ENCODE measurements around the gene PRSS2. TPM values are rescaled to one million over a fixed set of nuclear protein-coding genes. Genes with fewer than 3 reads are reported as not detected.
A peak's percentile ranks its signal among the peaks of the same experiment; 100 is the strongest.

The PRSS2 gene
- total RNA-seq, 3 donors from 2014 or later (not counting 1 experiment from before 2014, with no cell fraction given): not detected

DNA sequence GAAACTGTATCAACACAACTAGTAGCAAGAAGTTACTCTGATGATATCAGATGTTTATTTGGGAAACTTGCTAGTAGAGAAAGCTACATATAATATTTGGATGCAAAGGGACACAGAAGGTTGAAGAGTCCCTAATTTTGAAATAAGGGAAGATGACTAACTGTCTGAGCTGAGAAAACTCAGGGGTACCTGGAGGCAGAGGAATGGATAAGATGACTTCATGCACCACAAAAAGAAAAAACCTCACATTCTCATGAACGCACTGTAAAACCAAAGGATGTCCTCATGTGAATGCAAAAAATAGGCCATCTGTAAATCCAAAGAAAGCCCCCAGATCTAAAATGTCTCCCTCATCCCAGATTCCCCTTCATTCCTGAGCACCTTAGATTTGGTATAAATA lies 29.3 kb downstream of the PRSS2 start:
- Mint-ChIP-seq H3K4me3 (peak overlapping the region; percentile 99), H3K27ac (peak overlapping the region; percentile 92 to 100), H3K4me1 (peaks cover 90 to 91% of the 10 kb centered on the region in 2 donors), H3K36me3 (peaks cover 44% of the 10 kb centered on the region), H3K9me3 (no peaks in the 10 kb centered on the region), H3K27me3 (ENCODE audit: low read depth in 2 of 2) (no peaks in the 10 kb centered on the region)
- ATAC-seq (peak in 1 of 3 donors; percentile 9), DNase-seq (peak in 1 of 2 donors; percentile 63)
- Histone ChIP-seq H3K27ac (ENCODE audit: low read length) (peak overlapping the region; percentile 98), H3K27me3 (ENCODE audit: control insufficient read depth, insufficient read depth, low read length) (no peaks in the 10 kb centered on the region), H3K9me3 (ENCODE audit: control insufficient read depth, insufficient read depth, low read length) (no peaks in the 10 kb centered on the region), H3K4me3 (ENCODE audit: low read length) (peak overlapping the region; percentile 93), H3K36me3 (ENCODE audit: control insufficient read depth, insufficient read depth, low read length) (peaks cover 39% of the 10 kb centered on the region), H3K4me1 (ENCODE audit: control insufficient read depth, insufficient read depth, low read length) (peaks cover 72% of the 10 kb centered on the region)
- TF ChIP-seq, protein P1, sequence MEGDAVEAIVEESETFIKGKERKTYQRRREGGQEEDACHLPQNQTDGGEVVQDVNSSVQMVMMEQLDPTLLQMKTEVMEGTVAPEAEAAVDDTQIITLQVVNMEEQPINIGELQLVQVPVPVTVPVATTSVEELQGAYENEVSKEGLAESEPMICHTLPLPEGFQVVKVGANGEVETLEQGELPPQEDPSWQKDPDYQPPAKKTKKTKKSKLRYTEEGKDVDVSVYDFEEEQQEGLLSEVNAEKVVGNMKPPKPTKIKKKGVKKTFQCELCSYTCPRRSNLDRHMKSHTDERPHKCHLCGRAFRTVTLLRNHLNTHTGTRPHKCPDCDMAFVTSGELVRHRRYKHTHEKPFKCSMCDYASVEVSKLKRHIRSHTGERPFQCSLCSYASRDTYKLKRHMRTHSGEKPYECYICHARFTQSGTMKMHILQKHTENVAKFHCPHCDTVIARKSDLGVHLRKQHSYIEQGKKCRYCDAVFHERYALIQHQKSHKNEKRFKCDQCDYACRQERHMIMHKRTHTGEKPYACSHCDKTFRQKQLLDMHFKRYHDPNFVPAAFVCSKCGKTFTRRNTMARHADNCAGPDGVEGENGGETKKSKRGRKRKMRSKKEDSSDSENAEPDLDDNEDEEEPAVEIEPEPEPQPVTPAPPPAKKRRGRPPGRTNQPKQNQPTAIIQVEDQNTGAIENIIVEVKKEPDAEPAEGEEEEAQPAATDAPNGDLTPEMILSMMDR (IDR thresholded peaks at IDR 0.05): no peak
- intact Hi-C loops (cut with micrococcal nuclease): no loop called here
- WGBS (ENCODE audit: insufficient coverage): 25% methylated on average over 1 of the region's 1 CpG

DNA sequence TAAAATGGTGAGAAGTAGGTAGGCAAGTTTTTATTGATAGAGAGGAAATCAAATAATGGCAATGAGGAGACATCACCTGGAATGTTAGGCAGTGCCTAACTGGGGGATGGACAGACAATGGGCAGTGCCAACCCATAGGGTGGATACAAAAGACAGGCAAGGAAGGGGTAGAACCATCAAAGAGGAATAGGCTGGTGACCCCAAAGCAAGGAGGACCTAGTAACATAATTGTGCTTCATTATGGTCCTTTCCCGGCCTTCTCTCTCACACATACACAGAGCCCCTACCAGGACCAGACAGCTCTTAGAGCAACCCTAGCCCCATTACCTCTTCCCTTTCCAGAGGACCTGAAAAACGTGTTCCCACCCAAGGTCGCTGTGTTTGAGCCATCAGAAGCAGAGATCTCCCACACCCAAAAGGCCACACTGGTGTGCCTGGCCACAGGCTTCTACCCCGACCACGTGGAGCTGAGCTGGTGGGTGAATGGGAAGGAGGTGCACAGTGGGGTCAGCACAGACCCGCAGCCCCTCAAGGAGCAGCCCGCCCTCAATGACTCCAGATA lies 30.0 kb downstream of the PRSS2 start:
- H3K4me3 ChIP-seq (ENCODE audit: low read length): no peak overlapping the region
- TF ChIP-seq, protein P1 (IDR thresholded peaks at IDR 0.05): no peak
- H3K4me1 ChIP-seq (ENCODE audit: control insufficient read depth, insufficient read depth, low read length): peaks cover 72% of the 10 kb centered on the region
- peak in 1 of 2 donors; percentile 18 for DNase-seq
- no peak for ATAC-seq
- intact Hi-C loops (cut with micrococcal nuclease): no loop called here
- Mint-ChIP-seq H3K9me3 (no peaks in the 10 kb centered on the region), H3K4me3 (peak overlapping the region; percentile 99), H3K27ac (peak overlapping the region; percentile 92 to 100), H3K27me3 (ENCODE audit: low read depth in 2 of 2) (no peaks in the 10 kb centered on the region), H3K36me3 (peaks cover 43% of the 10 kb centered on the region), H3K4me1 (peaks cover 90 to 91% of the 10 kb centered on the region in 2 donors)
- H3K36me3 ChIP-seq (ENCODE audit: control insufficient read depth, insufficient read depth, low read length): peaks cover 39% of the 10 kb centered on the region
- H3K27me3 ChIP-seq (ENCODE audit: control insufficient read depth, insufficient read depth, low read length): no peaks in the 10 kb centered on the region
- WGBS (ENCODE audit: insufficient coverage): 50% methylated on average over 5 of the region's 7 CpGs
- peak overlapping the region; percentile 98 for H3K27ac ChIP-seq (ENCODE audit: low read length)
- no peaks in the 10 kb centered on the region for H3K9me3 ChIP-seq (ENCODE audit: control insufficient read depth, insufficient read depth, low read length)

DNA sequence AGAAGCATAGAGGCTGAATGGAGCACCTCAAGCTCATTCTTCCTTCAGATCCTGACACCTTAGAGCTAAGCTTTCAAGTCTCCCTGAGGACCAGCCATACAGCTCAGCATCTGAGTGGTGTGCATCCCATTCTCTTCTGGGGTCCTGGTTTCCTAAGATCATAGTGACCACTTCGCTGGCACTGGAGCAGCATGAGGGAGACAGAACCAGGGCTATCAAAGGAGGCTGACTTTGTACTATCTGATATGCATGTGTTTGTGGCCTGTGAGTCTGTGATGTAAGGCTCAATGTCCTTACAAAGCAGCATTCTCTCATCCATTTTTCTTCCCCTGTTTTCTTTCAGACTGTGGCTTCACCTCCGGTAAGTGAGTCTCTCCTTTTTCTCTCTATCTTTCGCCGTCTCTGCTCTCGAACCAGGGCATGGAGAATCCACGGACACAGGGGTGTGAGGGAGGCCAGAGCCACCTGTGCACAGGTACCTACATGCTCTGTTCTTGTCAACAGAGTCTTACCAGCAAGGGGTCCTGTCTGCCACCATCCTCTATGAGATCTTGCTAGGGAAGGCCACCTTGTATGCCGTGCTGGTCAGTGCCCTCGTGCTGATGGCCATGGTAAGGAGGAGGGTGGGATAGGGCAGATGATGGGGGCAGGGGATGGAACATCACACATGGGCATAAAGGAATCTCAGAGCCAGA lies 31.0 kb downstream of the PRSS2 start:
- H3K36me3 ChIP-seq (ENCODE audit: control insufficient read depth, insufficient read depth, low read length): peaks cover 39% of the 10 kb centered on the region
- ATAC-seq: no peak
- H3K27ac ChIP-seq (ENCODE audit: low read length): peak overlapping the region; percentile 98
- TF ChIP-seq, protein P1 (IDR thresholded peaks at IDR 0.05): no peak
- Mint-ChIP-seq H3K4me3 (peak overlapping the region; percentile 71), H3K27me3 (ENCODE audit: low read depth in 2 of 2) (no peaks in the 10 kb centered on the region), H3K9me3 (no peaks in the 10 kb centered on the region), H3K4me1 (peaks cover 93 to 94% of the 10 kb centered on the region in 2 donors), H3K36me3 (peaks cover 37% of the 10 kb centered on the region), H3K27ac (peak overlapping the region; percentile 92 to 100)
- peak in 1 of 2 donors; percentile 41 for DNase-seq
- H3K4me3 ChIP-seq (ENCODE audit: low read length): no peak overlapping the region
- H3K27me3 ChIP-seq (ENCODE audit: control insufficient read depth, insufficient read depth, low read length): no peaks in the 10 kb centered on the region
- H3K4me1 ChIP-seq (ENCODE audit: control insufficient read depth, insufficient read depth, low read length): peaks cover 77% of the 10 kb centered on the region
- intact Hi-C loops (cut with micrococcal nuclease): no loop called here
- no peaks in the 10 kb centered on the region for H3K9me3 ChIP-seq (ENCODE audit: control insufficient read depth, insufficient read depth, low read length)
- 89% methylated on average over 8 of the region's 8 CpGs for WGBS (ENCODE audit: insufficient coverage)

Measured in natural killer cell (primary cell).